GM12891 (cell line): Measurements from ENCODE around the gene CLEC1B.

Experiments
- PAX5 ChIP-seq: IDR thresholded peaks from 2 replicates; pipeline ENCODE4 v1.6.1; 2011; ENCODE audit warnings: low read length, moderate library complexity, mild to moderate bottlenecking; ENCODE audit not compliant: insufficient read depth, severe bottlenecking
- POLR2A ChIP-seq: IDR thresholded peaks from 2 replicates; pipeline ENCODE4 v1.6.1; 2011; ENCODE audit warnings: low read depth, low read length, control low read depth
- POLR2AphosphoS5 ChIP-seq: IDR thresholded peaks from 2 replicates; pipeline ENCODE4 v1.6.1; 2011; ENCODE audit warnings: low read depth, low read length, control low read depth
- POU2F2 ChIP-seq: IDR thresholded peaks from 2 replicates; pipeline ENCODE4 v1.6.1; 2011; ENCODE audit warnings: low read depth, mild to moderate bottlenecking, control low read depth, low read length, moderate library complexity
- TAF1 ChIP-seq: IDR thresholded peaks from 2 replicates; pipeline ENCODE4 v1.6.1; 2011; ENCODE audit warnings: low read depth, low read length, control low read depth

DNA sequence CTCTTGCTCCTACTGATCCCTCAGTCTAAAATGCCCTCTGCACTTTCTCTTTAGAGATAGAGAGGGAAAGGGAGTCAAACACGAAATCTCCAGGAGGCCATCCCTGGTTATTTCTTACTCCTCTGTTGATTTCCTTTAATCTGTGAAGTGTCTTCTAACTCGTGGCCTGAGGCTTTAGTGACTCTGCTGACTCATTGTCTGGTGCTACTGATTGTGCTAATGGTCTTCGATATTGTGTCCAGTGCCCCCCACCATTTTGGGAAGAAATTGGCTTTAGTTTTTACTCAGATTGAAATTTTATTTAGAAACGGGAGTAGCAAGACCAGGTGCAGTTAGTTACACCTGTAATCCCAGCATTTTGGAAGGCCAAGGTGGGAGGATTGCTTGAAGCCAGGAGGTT is 32.4 kb upstream of the CLEC1B start:
- TF ChIP-seq POLR2AphosphoS5 (no peak), PAX5 (no peak), POU2F2 (no peak), TAF1 (no peak), POLR2A (no peak)
